MG63 (cell line): ENCODE data around the gene DDX27. TPM values are rescaled to one million over a fixed set of nuclear protein-coding genes. Genes with fewer than 3 reads are reported as not detected.
A peak's percentile ranks its signal among the peaks of the same experiment; 100 is the strongest.

ENCODE experiments used
- DNase-seq: peaks from one replicate; pipeline ENCODE4 v3.0.0-alpha.2; 2020
- H3K27me3 ChIP-seq: fragments of 250-450 bp; sonication (Bioruptor Pico); 2 replicates; pipeline ENCODE4 v1.5.1; 2020; ENCODE audit warnings: mild to moderate bottlenecking, moderate library complexity
- H3K36me3 ChIP-seq: fragments of 250-450 bp; sonication (Bioruptor Pico); 2 replicates; pipeline ENCODE4 v1.5.1; 2020; ENCODE audit warnings: mild to moderate bottlenecking, moderate library complexity
- H3K4me3 ChIP-seq: fragments of 250-450 bp; sonication (Bioruptor Pico); 2 replicates; pipeline ENCODE4 v1.5.1; 2020; ENCODE audit warnings: mild to moderate bottlenecking, moderate library complexity
- H3K9me3 ChIP-seq: fragments of 250-450 bp; sonication (Bioruptor Pico); 2 replicates; pipeline ENCODE4 v1.5.1; 2020; ENCODE audit warnings: mild to moderate bottlenecking, moderate library complexity
- total RNA-seq: library from RNA; depleted of rRNA; stranded (reverse); fragments of >200 nt; shearing (Covaris generic); gene quantifications from 2 replicates; pipeline ENCODE4 v1.2.3, GENCODE V29; 2014; ENCODE audit warnings: low replicate concordance

The DDX27 gene
- total RNA-seq, 1 experiment from 2014 or later, result 84.4 TPM

DNA sequence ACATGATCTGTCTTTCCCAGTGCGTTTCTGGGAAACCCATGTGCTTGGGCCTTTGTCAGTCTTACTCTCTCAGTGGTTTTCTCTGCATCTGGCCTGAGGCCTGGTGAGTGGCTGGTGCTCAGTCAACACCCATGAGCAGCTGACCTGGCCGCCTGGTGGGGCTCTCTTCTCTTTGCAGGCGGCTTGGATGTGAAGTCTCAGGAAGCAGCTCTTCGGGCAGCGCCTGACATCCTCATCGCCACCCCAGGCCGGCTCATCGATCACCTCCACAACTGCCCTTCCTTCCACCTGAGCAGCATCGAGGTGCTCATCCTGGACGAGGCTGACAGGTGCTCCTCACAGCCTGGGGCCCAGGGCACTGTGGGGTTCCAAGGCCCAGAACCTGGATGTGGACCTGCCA is 10.8 kb downstream of the DDX27 start:
- Histone ChIP-seq H3K4me3 (no peak overlapping the region), H3K36me3 (peaks cover 75% of the 10 kb centered on the region)

GRCh38 chr20:49230561-49231133 is 11.4 kb downstream of the DDX27 start:
- Histone ChIP-seq H3K4me3 (no peak overlapping the region), H3K36me3 (peaks cover 76% of the 10 kb centered on the region), H3K27me3 (no peaks in the 10 kb centered on the region), H3K9me3 (no peaks in the 10 kb centered on the region)
- no peak for DNase-seq

More for the DNA sequence above, 10.8 kb downstream of the DDX27 start:
- DNase-seq, result no peak
- Histone ChIP-seq H3K9me3 (no peaks in the 10 kb centered on the region), H3K27me3 (no peaks in the 10 kb centered on the region)

DNA sequence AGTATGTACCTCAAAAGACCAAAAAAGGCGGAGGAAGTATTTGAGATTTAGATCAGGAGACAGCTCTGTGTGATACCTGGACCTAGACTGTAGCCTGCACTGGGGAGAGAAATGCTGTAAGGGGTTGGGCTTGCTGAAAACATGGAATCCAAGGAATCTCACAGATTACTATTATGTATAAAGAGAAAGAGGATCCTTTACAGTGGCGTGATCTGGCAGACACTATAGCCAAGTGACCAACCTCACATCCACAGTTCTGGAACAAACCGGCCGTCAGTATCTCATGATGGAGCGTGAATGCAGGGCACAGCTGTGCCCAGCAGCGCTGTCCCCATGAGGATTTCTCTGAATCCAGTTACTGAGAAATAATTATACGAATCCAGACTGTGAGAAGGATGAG is 12.3 kb downstream of the DDX27 start:
- Histone ChIP-seq H3K36me3 (peaks cover 75% of the 10 kb centered on the region), H3K4me3 (no peak overlapping the region), H3K27me3 (no peaks in the 10 kb centered on the region), H3K9me3 (no peaks in the 10 kb centered on the region)
- DNase-seq, result no peak

GRCh38 chr20:49233226-49233625 is 14.0 kb downstream of the DDX27 start:
- no peaks in the 10 kb centered on the region for H3K9me3 ChIP-seq
- no peak for DNase-seq
- no peak overlapping the region for H3K4me3 ChIP-seq
- no peaks in the 10 kb centered on the region for H3K27me3 ChIP-seq
- peaks cover 80% of the 10 kb centered on the region for H3K36me3 ChIP-seq

DNA sequence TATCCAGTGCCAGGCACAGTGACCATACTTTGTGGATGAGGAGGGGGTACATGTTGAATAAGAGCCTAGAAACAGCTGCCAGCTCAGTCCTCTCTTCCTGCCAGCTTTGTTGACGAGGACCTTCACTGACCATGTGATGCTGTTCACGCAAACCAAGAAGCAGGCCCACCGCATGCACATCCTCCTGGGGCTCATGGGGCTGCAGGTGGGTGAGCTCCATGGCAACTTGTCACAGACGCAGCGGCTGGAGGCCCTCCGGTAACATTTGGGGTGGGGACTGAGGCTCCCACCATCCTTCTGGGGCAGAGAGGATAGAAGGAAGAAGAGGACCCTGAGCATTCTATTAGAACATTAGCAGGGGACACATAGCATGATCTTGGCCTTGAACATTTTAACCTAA is 15.6 kb downstream of the DDX27 start:
- peaks cover 82% of the 10 kb centered on the region for H3K36me3 ChIP-seq

GRCh38 chr20:49236301-49236700 is 17.1 kb downstream of the DDX27 start:
- Histone ChIP-seq H3K4me3 (no peak overlapping the region), H3K27me3 (no peaks in the 10 kb centered on the region), H3K9me3 (no peaks in the 10 kb centered on the region), H3K36me3 (peaks cover 81% of the 10 kb centered on the region)
- no peak for DNase-seq

More for the DNA sequence above, 15.6 kb downstream of the DDX27 start:
- no peak for DNase-seq
- H3K27me3 ChIP-seq, result no peaks in the 10 kb centered on the region
- no peak overlapping the region for H3K4me3 ChIP-seq
- H3K9me3 ChIP-seq, result no peaks in the 10 kb centered on the region

GRCh38 chr20:49237531-49237930 is 18.3 kb downstream of the DDX27 start:
- no peak for DNase-seq
- H3K36me3 ChIP-seq, result peaks cover 83% of the 10 kb centered on the region
- no peaks in the 10 kb centered on the region for H3K27me3 ChIP-seq
- H3K9me3 ChIP-seq, result no peaks in the 10 kb centered on the region
- H3K4me3 ChIP-seq, result no peak overlapping the region

GRCh38 chr20:49245921-49246740 is 26.9 kb downstream of the DDX27 start:
- Histone ChIP-seq H3K4me3 (no peak overlapping the region), H3K36me3 (peaks cover 95% of the 10 kb centered on the region)
- DNase-seq, result peak; percentile 28

DNA sequence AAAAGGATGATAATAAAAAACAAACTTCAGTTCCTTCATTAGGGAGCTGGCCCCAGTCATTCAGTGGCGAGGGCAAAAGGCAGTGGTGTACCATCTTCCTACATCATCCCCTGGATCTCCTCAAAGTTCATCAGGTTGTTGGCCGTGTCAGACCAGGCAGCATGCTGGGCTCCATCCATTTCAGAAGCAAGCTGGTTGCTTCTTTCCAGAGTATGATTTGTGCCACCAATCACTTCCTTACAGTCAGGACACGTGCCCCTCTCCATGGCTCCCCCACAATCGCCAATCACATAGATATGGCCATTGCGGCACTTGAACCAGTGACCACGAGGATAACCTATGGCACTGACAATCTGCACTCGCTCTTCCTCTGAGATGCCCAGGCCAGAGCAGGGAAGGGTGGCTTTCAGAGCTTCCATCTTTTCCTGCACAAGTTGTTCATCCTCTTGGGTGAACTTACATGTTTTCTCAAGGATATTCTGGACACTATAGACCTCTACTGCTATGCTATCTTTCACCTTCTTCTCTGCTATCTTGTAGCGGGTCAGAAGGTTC is 28.0 kb downstream of the DDX27 start:
- H3K27me3 ChIP-seq, result no peaks in the 10 kb centered on the region
- no peaks in the 10 kb centered on the region for H3K9me3 ChIP-seq
- peaks cover 96% of the 10 kb centered on the region for H3K36me3 ChIP-seq
- DNase-seq, result no peak
- no peak overlapping the region for H3K4me3 ChIP-seq

More at GRCh38 chr20:49245921-49246740, 26.9 kb downstream of the DDX27 start:
- Histone ChIP-seq H3K9me3 (no peaks in the 10 kb centered on the region), H3K27me3 (no peaks in the 10 kb centered on the region)

DNA sequence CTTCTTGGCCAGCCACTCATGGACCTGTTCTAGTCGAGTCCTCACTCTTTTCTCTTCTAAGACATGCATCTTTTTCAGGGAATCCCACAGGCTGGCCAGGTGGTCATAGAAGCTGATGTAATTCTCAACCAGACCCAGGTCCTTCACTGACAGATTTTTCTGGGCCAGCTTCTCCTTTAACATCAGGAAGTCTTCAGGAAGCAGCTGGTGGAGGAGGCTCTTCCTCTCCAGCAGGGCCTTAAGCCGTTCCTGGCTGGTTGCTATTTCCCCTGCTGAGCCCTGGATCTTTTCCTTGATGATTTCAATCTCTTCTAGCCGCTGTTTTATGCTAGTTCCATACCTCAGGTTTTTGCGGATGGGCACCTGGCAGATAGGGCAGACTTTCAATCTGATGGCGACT is 28.6 kb downstream of the DDX27 start:
- H3K27me3 ChIP-seq, result no peaks in the 10 kb centered on the region
- no peaks in the 10 kb centered on the region for H3K9me3 ChIP-seq
- H3K4me3 ChIP-seq, result no peak overlapping the region
- peak; percentile 33 for DNase-seq
- H3K36me3 ChIP-seq, result peaks cover 97% of the 10 kb centered on the region

- DNase-seq, result peak; percentile 26
- peaks cover 97% of the 10 kb centered on the region for H3K36me3 ChIP-seq
- no peak overlapping the region for H3K4me3 ChIP-seq
- H3K27me3 ChIP-seq, result no peaks in the 10 kb centered on the region
- no peaks in the 10 kb centered on the region for H3K9me3 ChIP-seq
Measured at GRCh38 chr20:49248301-49248700, 29.1 kb downstream of the DDX27 start.

DNA sequence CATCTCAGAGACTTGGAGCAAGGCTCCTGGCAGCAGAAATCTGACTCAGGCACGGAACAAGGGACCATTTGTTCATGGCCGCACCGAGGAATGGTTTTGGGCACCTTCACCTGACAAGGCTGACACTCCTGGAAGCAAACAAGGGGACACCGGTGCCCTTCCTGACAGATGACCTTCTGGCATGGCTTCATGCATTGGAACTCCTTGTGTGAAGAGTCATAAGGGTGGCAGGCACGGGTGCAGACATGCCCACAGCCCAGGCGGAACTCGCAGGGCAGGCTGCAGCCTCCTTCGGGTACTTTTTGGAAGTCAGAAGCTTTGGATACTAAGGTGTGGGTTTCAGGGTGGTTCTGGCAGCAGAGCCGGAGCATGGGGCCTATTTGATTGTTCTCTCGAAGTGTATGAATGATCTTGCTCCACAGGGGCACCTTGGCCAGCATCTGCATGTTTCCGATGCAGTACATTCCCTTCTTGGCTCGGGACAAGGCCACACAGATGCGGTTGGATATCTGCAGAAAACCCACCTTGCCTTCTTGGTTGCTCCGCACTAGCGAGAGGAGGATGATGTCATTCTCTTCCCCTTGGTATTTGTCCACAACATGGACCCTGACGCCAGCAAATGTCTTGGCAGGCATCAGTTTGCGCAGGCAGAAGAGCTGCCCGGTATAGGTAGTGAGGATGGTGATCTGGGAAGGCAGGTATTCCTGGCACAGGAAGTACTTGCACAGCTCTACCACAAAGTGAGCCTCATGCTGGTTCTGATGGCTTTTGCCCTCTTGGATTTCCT is 29.9 kb downstream of the DDX27 start:
- DNase-seq, result no peak
- H3K4me3 ChIP-seq, result no peak overlapping the region
- no peaks in the 10 kb centered on the region for H3K9me3 ChIP-seq
- peaks cover 97% of the 10 kb centered on the region for H3K36me3 ChIP-seq
- no peaks in the 10 kb centered on the region for H3K27me3 ChIP-seq

DNA sequence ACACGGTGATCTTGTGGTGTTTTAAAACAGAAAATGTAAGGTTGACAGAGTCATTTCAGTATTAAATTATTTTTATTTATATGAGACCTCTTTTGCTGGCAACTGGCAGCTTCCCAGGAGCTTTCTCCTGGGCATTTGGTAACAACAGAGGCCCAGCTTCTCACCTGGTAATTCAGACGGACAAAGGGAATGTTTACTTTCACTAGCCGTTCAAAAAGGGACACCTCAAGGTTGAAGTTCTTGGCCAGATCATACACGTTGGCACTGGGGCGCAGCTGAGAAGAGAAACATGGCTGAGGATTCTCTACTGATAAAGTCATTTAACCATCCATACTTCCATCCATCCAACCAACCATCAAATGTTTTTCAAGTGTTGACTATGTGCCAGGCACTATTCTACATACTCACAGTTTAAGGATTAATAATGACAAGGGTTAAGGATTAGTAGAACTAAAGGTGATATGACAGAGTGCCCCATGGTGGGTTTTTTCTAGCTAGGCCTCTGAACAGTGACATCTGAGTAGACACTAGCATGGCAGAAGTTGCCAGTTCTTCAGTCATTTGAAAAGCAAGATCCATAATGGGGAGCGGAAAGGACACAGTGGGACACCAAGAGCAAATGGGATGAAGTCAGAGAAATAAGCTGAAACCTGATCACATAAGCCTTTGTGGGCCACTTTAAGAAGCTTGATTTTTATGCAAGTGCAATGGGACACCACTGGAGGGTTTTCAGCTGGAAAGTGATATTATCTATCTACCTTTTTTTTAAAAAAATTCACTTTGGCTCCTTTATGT is 33.5 kb downstream of the DDX27 start:
- H3K9me3 ChIP-seq, result no peaks in the 10 kb centered on the region
- no peak overlapping the region for H3K4me3 ChIP-seq
- peaks cover 97% of the 10 kb centered on the region for H3K36me3 ChIP-seq
- H3K27me3 ChIP-seq, result no peaks in the 10 kb centered on the region
- no peak for DNase-seq

- H3K36me3 ChIP-seq, result peaks cover 99% of the 10 kb centered on the region
- H3K9me3 ChIP-seq, result no peaks in the 10 kb centered on the region
- no peak for DNase-seq
- no peak overlapping the region for H3K4me3 ChIP-seq
- no peaks in the 10 kb centered on the region for H3K27me3 ChIP-seq
Measured at GRCh38 chr20:49256261-49256660, 37.0 kb downstream of the DDX27 start.

DNA sequence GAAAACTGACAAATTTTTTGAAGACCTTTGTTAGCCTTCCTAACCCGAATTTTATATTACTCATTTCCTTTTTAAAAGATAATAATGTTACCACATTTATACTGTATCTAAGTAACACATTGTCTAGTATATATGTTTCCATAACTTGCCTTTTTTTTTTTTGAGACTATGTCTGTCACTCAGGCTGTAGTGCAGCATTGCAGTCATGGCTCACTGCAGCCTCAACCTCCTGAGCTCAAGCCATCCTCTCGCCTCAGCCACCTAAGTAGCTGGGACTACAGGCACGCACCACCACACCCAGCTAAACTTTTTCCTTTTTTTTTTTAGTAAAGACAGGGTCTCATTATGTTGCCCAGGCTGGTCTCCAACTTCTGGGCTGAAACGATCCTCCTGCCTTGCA is 40.1 kb downstream of the DDX27 start:
- peaks cover 94% of the 10 kb centered on the region for H3K36me3 ChIP-seq
- H3K27me3 ChIP-seq, result no peaks in the 10 kb centered on the region

GRCh38 chr20:49259799-49260198 is 40.6 kb downstream of the DDX27 start:
- no peak for DNase-seq
- H3K9me3 ChIP-seq, result no peaks in the 10 kb centered on the region
- H3K4me3 ChIP-seq, result no peak overlapping the region
- no peaks in the 10 kb centered on the region for H3K27me3 ChIP-seq
- H3K36me3 ChIP-seq, result peaks cover 94% of the 10 kb centered on the region

More for the DNA sequence above, 40.1 kb downstream of the DDX27 start:
- no peak for DNase-seq
- Histone ChIP-seq H3K4me3 (no peak overlapping the region), H3K9me3 (no peaks in the 10 kb centered on the region)
